Fibroblast of lung (primary cell): ENCODE data around the gene MAP4K2. TPM values are rescaled to one million over a fixed set of nuclear protein-coding genes. Genes with fewer than 3 reads are reported as not detected.
A peak's percentile ranks its signal among the peaks of the same experiment; 100 is the strongest.

ENCODE experiments used
- DNase-seq, 2 donors: peaks; one replicate each; pipeline versions ENCODE4 v3.0.0 to v3.0.0-alpha.2; 2010; ENCODE audit warnings: low read depth in 2 of 2
- H2AFZ ChIP-seq: 2 replicates; pipeline ENCODE4 v1.5.1; 2012; ENCODE audit warnings: low read length, control low read depth, inconsistent platforms
- H3K27ac ChIP-seq: 2 replicates; pipeline ENCODE4 v1.5.1; 2011; ENCODE audit warnings: low read length, control low read depth; ENCODE audit not compliant: insufficient read depth
- H3K27me3 ChIP-seq: 2 replicates; pipeline ENCODE4 v1.5.1; 2011; ENCODE audit warnings: mild to moderate bottlenecking, low read length; ENCODE audit not compliant: control insufficient read depth, insufficient read depth
- H3K36me3 ChIP-seq: 2 replicates; pipeline ENCODE4 v1.5.1; 2011; ENCODE audit warnings: low read length; ENCODE audit not compliant: control insufficient read depth, insufficient read depth
- H3K4me1 ChIP-seq: 2 replicates; pipeline ENCODE4 v1.5.1; 2011; ENCODE audit warnings: low read length; ENCODE audit not compliant: control insufficient read depth, insufficient read depth; ENCODE audit errors: extremely low read depth
- H3K4me2 ChIP-seq: 2 replicates; pipeline ENCODE4 v1.5.1; 2011; ENCODE audit warnings: low read length, control low read depth; ENCODE audit not compliant: insufficient read depth; ENCODE audit errors: extremely low read depth
- H3K4me3 ChIP-seq, 4 experiments: fragments of 200-600 bp in 1 of 4; sonication (generic) in 1 of 4; replicated peaks in 1 of 4; 2 replicates each; pipeline ENCODE4 v1.5.1; 2011 to 2016; ENCODE audit warnings: low read length in 4 of 4, low read depth in 3 of 4, mild to moderate bottlenecking in 3 of 4, control low read depth in 2 of 4, inconsistent platforms in 1 of 4, mixed read lengths in 1 of 4; ENCODE audit not compliant: insufficient read depth in 1 of 4; ENCODE audit errors: control extremely low read depth in 1 of 4
- H3K79me2 ChIP-seq: 2 replicates; pipeline ENCODE4 v1.5.1; 2012; ENCODE audit warnings: mild to moderate bottlenecking, low read length, inconsistent platforms; ENCODE audit not compliant: control insufficient read depth, insufficient read depth
- H3K9ac ChIP-seq: 2 replicates; pipeline ENCODE4 v1.5.1; 2011; ENCODE audit warnings: mild to moderate bottlenecking, low read length, control low read depth; ENCODE audit not compliant: insufficient read depth
- H3K9me3 ChIP-seq: 2 replicates; pipeline ENCODE4 v1.5.1; 2012; ENCODE audit warnings: low read depth, low read length; ENCODE audit not compliant: control insufficient read depth, insufficient read depth
- H4K20me1 ChIP-seq: 2 replicates; pipeline ENCODE4 v1.5.1; 2011; ENCODE audit warnings: low read length; ENCODE audit not compliant: control insufficient read depth, insufficient read depth; ENCODE audit errors: extremely low read depth
- EZH2 ChIP-seq: IDR thresholded peaks from 2 replicates; pipeline ENCODE4 v1.5.1; 2012; ENCODE audit warnings: low read length, control low read depth, mild to moderate bottlenecking; ENCODE audit errors: missing control alignments
- polyA plus RNA-seq, 2 donors: library from polyadenylated mRNA; depleted of rRNA in 1 of 2; stranded (reverse) in 1 of 2; unstranded in 1 of 2; fragments of >200 nt; gene quantifications; 2 replicates each; pipeline ENCODE4 v1.2.1, GENCODE V29; 2011 to 2012; ENCODE audit warnings: missing spikeins in 1 of 2
- total RNA-seq: library from RNA; depleted of rRNA; stranded (reverse); fragments of >200 nt; gene quantifications from 2 replicates; pipeline ENCODE4 v1.2.1, GENCODE V29; 2014
- TF ChIP-seq, protein P1 (sequence below), 2 donors: IDR thresholded peaks in 1 of 2; conservative IDR thresholded peaks in 1 of 2; 1 replicate in 1 of 2; 2 replicates in 1 of 2; pipeline ENCODE4 v1.5.1; 2011 to 2012; ENCODE audit warnings: low read length in 2 of 2, control low read depth in 1 of 2, inconsistent platforms in 1 of 2, low read depth in 1 of 2, mild to moderate bottlenecking in 1 of 2

MAP4K2 gene
- total and polyA plus RNA-seq, 2 donors (not counting 1 experiment from before 2014, with no cell fraction given): 6.4 to 9.2 TPM

GRCh38 chr11:64804346-64805210 is 1.6 kb upstream of the MAP4K2 start:
- DNase-seq: no peak
- TF ChIP-seq, protein P1, sequence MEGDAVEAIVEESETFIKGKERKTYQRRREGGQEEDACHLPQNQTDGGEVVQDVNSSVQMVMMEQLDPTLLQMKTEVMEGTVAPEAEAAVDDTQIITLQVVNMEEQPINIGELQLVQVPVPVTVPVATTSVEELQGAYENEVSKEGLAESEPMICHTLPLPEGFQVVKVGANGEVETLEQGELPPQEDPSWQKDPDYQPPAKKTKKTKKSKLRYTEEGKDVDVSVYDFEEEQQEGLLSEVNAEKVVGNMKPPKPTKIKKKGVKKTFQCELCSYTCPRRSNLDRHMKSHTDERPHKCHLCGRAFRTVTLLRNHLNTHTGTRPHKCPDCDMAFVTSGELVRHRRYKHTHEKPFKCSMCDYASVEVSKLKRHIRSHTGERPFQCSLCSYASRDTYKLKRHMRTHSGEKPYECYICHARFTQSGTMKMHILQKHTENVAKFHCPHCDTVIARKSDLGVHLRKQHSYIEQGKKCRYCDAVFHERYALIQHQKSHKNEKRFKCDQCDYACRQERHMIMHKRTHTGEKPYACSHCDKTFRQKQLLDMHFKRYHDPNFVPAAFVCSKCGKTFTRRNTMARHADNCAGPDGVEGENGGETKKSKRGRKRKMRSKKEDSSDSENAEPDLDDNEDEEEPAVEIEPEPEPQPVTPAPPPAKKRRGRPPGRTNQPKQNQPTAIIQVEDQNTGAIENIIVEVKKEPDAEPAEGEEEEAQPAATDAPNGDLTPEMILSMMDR (conservative IDR thresholded peaks at IDR 0.05 in 1 of 2, IDR thresholded peaks at IDR 0.05 in 1 of 2; ENCODE audit: low read depth in 1 of 2, low read length in 2 of 2): no peak
- no peak for TF ChIP-seq EZH2
- Histone ChIP-seq H4K20me1 (no peaks in the 10 kb centered on the region), H2AFZ (no peak overlapping the region), H3K9me3 (no peaks in the 10 kb centered on the region), H3K36me3 (peaks cover 6% of the 10 kb centered on the region), H3K9ac (no peak overlapping the region), H3K4me3 (peak overlapping the region in 1 of 4 experiments; percentile 86), H3K27me3 (no peaks in the 10 kb centered on the region), H3K79me2 (no peaks in the 10 kb centered on the region), H3K4me1 (peaks cover 10% of the 10 kb centered on the region), H3K27ac (peak overlapping the region; percentile 63), H3K4me2 (no peak overlapping the region)

DNA sequence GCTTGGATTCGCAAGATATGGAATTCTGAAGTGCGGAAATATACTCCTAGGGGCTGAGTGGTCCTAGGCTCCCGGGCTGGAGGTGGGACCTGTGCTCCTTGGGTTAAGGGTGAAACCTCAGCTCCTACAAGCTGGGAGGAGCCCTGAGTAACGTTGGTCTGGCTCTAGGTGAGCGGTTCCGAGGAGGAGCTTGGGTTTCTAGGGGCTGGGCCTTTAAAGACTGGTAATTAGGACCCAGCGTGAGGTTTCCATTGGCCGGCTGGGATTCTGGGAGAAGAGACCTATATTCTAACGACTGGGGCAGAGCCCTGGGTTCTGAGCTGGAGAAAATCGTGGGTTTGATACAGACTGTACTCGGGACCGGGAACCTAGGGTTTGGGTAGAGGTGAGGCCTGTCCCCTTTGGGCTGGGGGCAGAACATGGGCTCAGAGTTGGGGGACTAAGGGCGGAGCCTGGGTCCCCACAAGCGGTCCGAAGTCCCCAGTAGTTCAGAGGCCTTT is 882 bp upstream of the MAP4K2 start:
- Histone ChIP-seq H3K4me2 (peak overlapping the region; percentile 96), H3K36me3 (peaks cover 6% of the 10 kb centered on the region), H4K20me1 (no peaks in the 10 kb centered on the region), H3K9ac (peak overlapping the region; percentile 21), H3K27ac (peak overlapping the region; percentile 63), H3K9me3 (no peaks in the 10 kb centered on the region), H3K79me2 (no peaks in the 10 kb centered on the region), H3K27me3 (no peaks in the 10 kb centered on the region), H3K4me1 (peaks cover 6% of the 10 kb centered on the region), H2AFZ (peak overlapping the region; percentile 2), H3K4me3 (peak overlapping the region; percentile 51 to 86 (median 77))
- TF ChIP-seq, protein P1 (conservative IDR thresholded peaks at IDR 0.05 in 1 of 2, IDR thresholded peaks at IDR 0.05 in 1 of 2; ENCODE audit: low read depth in 1 of 2, low read length in 2 of 2): no peak
- no peak for TF ChIP-seq EZH2
- no peak for DNase-seq

DNA sequence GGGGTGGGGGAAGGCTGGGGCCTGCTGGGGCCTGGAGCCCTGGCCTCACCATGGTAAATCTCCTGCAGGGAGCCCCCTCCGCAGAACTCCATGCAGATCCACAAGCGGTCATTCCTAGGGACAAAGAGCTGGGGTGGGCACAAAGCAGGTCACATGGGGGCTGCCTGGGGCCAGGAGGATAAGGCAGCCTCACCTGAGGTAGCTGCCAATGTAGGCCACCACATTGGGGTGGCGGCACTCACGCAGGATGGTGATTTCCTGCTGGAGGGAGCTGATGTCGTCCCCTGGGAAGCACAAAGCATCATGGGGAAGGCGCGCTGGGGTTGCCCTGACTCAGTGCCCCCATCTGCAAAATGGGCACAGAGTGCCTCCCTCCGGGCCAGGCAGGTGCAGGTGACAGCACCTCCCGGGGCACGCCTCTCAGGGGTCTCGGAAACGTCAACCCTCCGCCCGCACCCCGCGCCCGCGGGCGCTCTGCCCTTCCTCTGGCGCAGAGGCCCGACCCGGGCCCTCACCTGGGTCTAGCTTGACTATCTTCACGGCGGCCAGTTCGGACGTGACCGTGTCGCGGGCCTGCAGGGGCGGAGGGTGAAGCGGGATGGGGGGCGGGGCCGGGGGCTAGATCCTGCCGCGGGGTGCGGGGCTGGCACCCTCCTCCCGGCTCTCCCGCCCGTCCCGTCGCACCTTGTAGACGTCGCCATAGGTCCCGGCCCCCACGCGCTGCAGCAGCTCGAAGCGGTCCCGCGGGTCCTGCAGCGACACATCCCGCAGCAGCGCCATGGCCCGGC is 450 bp downstream of the MAP4K2 start:
- no peak for DNase-seq
- no peak overlapping the region for H3K9ac ChIP-seq

More for the DNA sequence above, 450 bp downstream of the MAP4K2 start:
- no peak overlapping the region for H2AFZ ChIP-seq
- TF ChIP-seq EZH2: no peak
- TF ChIP-seq, protein P1 (conservative IDR thresholded peaks at IDR 0.05 in 1 of 2, IDR thresholded peaks at IDR 0.05 in 1 of 2; ENCODE audit: low read depth in 1 of 2, low read length in 2 of 2): no peak
- H3K4me3 ChIP-seq: peak overlapping the region; percentile 41 to 57 (median 47)
- H3K79me2 ChIP-seq: no peaks in the 10 kb centered on the region
- H3K9me3 ChIP-seq: no peaks in the 10 kb centered on the region
- no peaks in the 10 kb centered on the region for H3K27me3 ChIP-seq
- H3K4me2 ChIP-seq: peak overlapping the region; percentile 66
- H3K27ac ChIP-seq: no peak overlapping the region
- no peaks in the 10 kb centered on the region for H4K20me1 ChIP-seq
- H3K4me1 ChIP-seq: peaks cover 6% of the 10 kb centered on the region
- peaks cover 6% of the 10 kb centered on the region for H3K36me3 ChIP-seq
